GM18870 (cell line): ENCODE results near the gene NTF3.

Experiments used
- ATAC-seq: cut with Tn5 transposase; IDR thresholded peaks from one replicate; pipeline ENCODE4 v1.9.1; 2021; ENCODE audit warnings: moderate library complexity; ENCODE audit not compliant: unreplicated experiment

Gene NTF3

DNA sequence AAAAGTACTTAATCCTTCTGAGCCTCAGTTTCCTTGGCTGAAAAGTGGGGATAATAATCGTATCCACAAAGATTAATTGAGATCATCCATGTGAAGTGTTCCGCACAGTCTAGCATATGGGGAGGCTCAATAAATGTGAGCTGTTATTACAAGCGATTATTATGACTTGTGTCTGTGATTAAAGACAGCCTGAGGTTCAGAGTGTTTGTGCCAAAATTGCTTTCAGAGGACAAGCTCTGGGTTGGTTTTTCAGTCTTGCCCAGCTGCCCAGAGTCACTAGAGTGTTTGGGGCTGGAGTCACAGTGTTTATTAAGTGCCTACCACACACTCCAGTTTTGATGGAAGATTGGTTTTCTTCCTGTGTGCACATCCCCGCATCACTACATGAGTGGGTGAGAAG lies 53.5 kb downstream of the NTF3 start:
- no peak for ATAC-seq

- no peak for ATAC-seq
These were observed 55.2 kb downstream of the NTF3 start for GRCh38 chr12:5487076-5487475.

DNA sequence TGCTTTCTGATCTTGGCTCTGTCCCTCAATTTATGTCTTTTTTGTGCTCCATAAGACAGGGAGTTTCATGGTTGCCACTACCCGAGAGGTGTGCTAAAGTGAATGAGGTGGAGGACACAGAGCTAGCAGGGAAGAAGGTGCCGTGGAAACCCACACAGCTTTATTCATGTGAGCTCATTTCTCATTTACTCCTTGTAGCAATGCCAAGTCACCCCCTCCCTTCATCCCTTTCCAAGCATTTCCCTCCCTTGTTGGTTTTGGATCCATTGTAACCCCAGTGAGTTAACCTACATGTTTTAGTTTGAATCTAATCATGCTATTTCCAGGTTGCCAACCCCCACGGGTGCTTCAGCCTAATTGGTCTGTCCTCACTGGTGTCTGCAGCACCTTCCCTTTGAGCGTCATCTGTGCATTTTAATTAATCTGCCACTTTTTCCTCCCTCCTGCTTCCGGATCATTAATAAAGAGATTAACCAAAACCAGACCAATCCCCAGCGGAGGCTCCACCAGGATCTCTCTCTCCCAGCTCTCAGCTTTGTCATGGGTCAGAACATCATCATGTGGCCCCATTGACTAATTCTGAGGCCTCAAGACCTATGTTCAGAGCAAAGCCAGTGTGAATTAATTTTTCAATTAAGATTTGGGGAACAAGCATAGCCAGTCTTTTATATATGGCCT lies 56.2 kb downstream of the NTF3 start:
- ATAC-seq = no peak

DNA sequence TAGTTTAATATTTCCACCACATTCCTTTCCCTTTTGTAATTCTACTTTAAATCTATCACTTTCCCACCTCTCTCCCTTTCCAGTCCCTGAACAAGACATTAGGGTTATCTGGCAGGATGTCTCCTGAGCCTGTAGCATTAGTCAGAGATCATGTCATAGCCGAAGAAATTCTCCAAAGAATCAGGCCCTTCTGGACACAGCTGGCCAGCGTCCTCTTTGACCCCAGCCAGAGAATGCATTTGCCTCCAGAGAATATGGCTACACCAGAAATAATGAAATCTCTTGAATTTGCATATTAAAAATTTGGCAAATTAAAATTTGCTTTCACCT lies 56.7 kb downstream of the NTF3 start:
- no peak for ATAC-seq

- no peak for ATAC-seq
These were observed 57.1 kb downstream of the NTF3 start for GRCh38 chr12:5489017-5489416.

DNA sequence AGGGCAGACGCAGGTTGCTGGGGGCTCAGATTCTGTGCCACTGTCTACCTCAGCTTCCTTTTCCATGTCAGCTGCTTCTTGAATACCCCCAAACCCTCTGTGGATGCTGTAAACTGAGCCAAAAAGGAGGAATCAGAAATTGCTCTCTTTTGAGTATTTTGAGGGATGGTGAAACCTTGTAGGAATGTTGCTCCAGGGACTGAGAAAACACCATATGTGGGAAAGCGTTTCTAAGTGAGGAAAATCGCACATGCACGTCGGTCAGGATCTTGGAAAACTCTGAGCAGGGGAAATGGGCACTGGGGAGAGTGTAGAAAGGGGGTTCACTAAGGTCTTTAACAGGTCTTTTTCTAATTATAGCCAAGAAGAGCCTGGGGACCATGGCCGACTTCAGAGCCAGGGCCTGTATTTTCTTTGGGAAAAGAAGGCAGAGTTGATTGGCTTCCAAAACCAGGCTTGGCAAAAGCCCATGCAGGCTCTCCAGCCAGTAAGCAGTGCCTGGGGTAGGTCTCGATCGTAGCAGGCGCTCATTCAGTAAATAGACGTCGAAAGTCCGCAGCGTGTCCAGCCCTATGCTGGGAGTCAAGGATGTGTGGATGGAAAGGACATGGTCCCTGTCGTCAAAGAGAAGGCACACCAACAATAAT lies 58.0 kb downstream of the NTF3 start:
- no peak for ATAC-seq

DNA sequence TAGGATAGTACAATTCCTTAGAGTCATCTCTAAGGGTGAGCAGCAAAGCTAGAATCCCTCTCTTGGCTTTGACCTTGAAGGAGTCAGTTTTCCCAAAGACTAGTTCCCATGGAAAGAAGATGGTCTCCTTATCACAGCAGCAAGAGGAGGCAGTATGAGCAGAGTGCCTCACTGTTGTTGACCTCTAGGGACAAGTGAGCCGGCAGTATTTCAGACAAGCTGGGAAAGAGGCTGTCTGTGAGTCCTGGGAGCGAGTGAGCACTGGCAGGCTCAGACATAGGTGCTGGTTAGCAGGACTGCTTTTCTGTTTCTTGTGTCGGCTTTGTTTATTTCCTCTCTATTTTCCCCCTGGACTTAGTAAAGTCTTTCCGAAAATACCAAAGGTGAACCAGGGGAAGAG lies 60.7 kb downstream of the NTF3 start:
- ATAC-seq = no peak

GRCh38 chr12:5493018-5493417 lies 61.1 kb downstream of the NTF3 start:
- ATAC-seq = no peak

DNA sequence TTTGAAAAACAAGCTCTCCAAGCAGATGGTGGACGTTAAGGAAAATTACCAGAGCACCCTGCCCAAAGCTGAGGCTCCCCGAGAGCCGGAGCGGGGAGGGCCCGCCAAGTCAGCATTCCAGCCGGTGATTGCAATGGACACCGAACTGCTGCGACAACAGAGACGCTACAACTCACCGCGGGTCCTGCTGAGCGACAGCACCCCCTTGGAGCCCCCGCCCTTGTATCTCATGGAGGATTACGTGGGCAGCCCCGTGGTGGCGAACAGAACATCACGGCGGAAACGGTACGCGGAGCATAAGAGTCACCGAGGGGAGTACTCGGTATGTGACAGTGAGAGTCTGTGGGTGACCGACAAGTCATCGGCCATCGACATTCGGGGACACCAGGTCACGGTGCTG lies 62.4 kb downstream of the NTF3 start:
- no peak for ATAC-seq

DNA sequence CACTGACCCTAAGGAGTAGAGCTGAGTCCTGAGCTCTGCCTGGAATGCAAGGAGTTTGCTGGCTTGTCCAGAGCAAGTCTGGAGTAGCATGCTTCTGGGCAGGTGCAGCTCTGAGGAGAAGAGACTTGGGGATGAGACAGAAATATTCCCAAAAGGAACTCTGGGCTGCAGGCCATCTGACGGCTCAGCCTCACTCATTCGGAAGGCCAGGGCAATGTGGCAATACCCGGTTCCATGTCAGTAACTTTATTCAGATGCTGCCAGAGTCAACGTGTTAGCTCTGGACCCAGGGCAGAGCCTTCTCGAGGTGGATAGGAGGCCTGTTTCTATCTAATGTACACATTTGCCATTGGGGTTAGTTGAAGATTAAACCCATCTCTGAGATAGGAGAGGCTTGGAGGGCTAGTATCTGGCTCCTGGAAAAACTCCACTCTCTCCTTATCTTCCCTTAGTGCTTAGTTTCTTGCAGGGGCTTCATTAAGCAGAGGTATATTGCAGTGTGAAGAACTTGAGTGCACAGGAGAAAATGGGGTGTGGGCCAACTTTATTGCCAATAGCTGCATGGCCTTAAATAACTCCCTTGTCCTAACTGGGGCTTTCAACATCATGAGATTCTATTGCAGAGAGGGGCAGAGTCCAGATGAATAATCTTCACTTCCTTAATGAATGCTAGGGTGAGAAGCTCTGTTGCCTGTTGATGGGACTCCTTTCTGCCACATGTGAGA lies 65.6 kb downstream of the NTF3 start:
- ATAC-seq = no peak

DNA sequence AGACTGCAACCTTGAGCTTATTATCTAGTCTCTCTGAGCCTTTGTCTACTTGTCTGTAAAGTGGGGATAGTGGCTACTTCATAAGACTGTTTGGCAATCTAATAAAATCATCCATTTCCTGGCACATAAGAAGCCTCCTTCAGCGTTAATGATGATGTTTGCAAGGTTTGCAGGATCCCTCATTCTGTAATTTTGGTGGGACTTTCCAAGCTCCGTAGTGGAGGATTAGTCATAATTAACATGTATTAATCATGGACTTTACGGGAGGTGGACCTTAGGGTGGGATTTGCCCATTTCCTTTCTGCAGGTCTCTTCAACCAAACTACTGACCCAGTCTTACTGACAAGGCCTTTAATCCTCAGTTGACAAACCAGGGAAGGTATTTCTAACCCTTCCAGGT lies 66.2 kb downstream of the NTF3 start:
- ATAC-seq = no peak

DNA sequence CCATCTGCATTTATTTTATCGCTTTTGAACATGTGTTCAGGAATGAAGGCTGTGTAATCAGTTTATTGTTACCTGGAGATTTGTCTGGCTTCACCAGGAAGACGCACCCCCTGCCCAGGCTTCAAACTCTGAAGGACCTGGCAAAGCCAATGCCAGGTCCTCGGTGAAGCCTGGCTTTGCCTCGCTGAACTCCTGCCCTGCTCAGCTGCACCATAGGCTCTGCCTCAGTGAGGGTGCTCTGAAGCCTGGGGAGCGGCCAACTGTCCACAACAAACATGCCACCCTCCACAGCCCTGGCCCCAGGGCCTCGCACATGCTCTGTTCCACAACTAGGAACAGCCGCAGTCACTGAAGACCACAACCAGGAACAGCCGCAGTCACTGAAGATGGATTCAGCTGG lies 66.9 kb downstream of the NTF3 start:
- ATAC-seq = no peak

DNA sequence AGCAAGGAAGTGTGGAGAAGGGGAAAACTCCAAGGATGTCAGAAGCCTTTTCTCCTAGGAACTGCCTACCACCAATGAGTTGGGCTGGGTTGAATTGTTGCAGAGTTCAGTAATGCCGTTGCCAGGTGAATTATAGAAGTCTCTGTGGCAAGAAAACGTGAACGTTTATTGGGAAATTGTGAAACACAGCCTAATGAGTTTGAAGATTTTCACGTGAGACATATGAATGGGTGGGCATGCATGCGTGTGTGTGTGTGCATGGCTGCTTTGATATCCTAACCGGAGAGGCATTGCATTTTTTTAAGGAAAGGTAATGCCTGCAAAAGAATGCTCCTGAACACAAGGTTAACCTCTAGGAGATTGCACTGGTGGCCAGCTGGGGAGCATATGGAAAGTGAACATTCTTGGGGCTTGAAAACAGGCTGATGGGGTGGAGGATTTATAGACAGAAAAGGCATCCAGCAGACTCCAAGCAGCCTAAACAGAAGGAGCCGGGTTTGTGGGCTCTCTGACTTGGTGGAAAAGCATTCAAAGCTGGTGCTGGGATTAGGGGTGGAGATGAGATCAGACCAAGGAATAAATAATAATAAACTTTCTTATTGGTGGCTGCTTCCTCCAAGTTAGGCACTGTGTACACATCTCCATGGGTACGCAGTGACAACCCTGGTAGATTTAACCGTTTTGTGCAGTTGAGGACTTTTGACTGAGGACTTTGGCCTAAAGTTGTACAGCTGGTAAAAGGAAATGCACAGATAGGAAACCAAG lies 67.8 kb downstream of the NTF3 start:
- no peak for ATAC-seq

DNA sequence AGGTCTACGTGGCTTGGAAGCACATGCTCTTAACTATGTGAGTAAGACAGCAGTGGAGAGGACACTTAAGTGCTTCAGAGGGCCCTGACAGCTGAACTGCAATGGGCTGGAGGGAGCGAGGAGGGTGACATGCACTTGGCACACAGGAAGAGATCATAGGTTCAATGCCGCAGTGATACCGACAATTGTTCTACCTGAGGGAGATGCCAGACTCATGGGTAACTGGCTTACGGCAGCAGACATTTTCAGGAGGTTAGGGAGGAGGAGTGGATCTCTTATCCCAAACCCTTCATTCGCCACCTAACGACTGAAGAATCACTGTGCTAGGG lies 68.4 kb downstream of the NTF3 start:
- ATAC-seq = no peak

DNA sequence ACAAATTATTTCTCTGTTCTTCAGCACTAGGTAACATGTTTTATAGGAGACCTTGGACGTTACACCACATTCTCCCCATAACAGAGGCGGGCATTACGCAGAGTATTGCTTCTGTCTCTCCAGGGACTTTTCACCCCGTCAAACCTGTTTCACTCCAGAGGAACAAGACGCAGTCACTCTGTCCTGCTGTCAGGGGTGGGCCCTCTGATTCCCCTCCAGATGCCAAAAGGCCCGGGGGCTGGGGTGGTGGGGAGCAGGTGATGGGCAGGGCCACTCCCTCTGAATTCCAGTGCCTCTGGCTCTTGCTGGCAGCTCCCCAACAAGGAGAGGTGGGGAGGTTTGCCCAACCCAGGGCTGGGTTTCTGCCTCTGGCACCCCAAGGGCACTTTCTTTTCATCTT lies 71.9 kb downstream of the NTF3 start:
- no peak for ATAC-seq

- ATAC-seq = no peak
These were observed 73.2 kb downstream of the NTF3 start for GRCh38 chr12:5505116-5505515.

- no peak for ATAC-seq
These were observed 73.8 kb downstream of the NTF3 start for GRCh38 chr12:5505751-5506150.

DNA sequence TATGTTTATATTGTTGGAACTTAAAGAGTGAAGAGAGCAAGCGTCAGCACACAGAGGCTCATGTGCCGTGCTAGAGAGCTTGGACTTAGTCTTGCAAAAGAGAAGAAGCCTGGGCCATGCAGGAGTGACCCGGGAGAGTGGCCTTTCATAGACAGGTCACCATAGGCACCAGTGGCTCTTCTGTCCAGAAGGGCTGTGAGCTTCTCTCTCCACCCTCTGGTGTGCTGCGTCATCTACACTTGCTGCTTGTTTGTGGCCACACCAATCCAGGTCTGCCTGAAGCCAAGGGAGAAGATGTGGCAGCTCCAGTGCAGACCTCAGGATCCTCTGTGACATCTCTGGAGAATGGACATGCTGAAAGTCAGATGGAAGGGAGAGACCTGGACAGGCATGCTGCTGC lies 74.4 kb downstream of the NTF3 start:
- no peak for ATAC-seq

- no peak for ATAC-seq
These were observed 74.9 kb downstream of the NTF3 start for GRCh38 chr12:5506821-5507231.

DNA sequence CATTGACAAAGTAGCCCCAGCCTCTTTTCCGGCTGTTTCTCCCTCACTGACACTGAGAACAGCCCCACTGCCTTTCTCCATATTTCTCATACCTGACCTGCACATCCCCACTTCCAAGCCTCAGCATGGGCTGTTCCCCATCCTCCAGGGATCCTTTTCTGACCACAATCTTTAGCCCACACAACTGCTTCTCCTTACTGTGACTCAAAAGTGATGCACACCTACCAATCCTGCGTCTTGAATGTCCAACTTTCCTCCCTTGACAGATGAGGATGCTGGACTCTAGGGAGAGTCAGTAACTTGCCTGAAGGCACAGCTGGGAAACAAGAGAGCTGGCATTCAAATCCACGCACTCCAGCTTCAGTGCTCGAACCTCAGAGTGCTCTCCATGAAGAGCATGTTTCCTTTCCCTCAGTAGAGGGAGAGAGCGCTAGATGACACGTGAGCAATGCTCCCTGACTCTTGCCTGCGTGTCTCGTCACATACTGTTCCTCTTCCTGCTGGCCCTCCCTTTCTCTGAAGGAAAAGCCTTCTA lies 75.6 kb downstream of the NTF3 start:
- no peak for ATAC-seq

GRCh38 chr12:5507944-5508343 lies 76.0 kb downstream of the NTF3 start:
- ATAC-seq = no peak

- ATAC-seq = no peak
These were observed 77.2 kb downstream of the NTF3 start for GRCh38 chr12:5509102-5509501.
